Ecto neural progenitor cell (in vitro differentiated cells): ENCODE data around the gene STMN3.

Experiments used
- DNase-seq: peaks from one replicate; pipeline ENCODE4 v3.0.0-alpha.2; 2018; ENCODE audit warnings: low spot score

Gene STMN3

GRCh38 chr20:63653041-63653973 lies at the start of gene STMN3:
STMN3 (minus strand) TSS chr20:63653424; CDS start chr20:63653345, 79 bp downstream.
- DNase-seq, result peak; percentile 96

- DNase-seq, result no peak
These were observed 48.9 kb upstream of the STMN3 start for GRCh38 chr20:63702036-63702665.

- no peak for DNase-seq
These were observed 48.3 kb upstream of the STMN3 start for GRCh38 chr20:63701329-63702035.

GRCh38 chr20:63701051-63701328 lies 47.8 kb upstream of the STMN3 start:
- DNase-seq, result no peak

GRCh38 chr20:63700199-63701050 lies 47.2 kb upstream of the STMN3 start:
- peak; percentile 41 for DNase-seq

GRCh38 chr20:63699466-63700198 lies 46.4 kb upstream of the STMN3 start:
- no peak for DNase-seq

- DNase-seq, result no peak
These were observed 45.7 kb upstream of the STMN3 start for GRCh38 chr20:63698739-63699465.

- DNase-seq, result no peak
These were observed 44.8 kb upstream of the STMN3 start for GRCh38 chr20:63697868-63698545.

GRCh38 chr20:63697357-63697867 lies 44.2 kb upstream of the STMN3 start:
- DNase-seq, result no peak

GRCh38 chr20:63696628-63697356 lies 43.6 kb upstream of the STMN3 start, which contains the start of gene TNFRSF6B:
TNFRSF6B (plus strand) TSS chr20:63696652; CDS start chr20:63696768, 116 bp downstream.
- DNase-seq, result no peak

- no peak for DNase-seq
These were observed 43.0 kb upstream of the STMN3 start for GRCh38 chr20:63696306-63696627.

GRCh38 chr20:63695424-63696305 lies 42.4 kb upstream of the STMN3 start:
- no peak for DNase-seq

- DNase-seq, result no peak
These were observed 41.6 kb upstream of the STMN3 start for GRCh38 chr20:63694584-63695423.

- no peak for DNase-seq
These were observed 40.7 kb upstream of the STMN3 start for GRCh38 chr20:63693733-63694583.

- DNase-seq, result no peak
These were observed 40.0 kb upstream of the STMN3 start for GRCh38 chr20:63693083-63693732.
